Skeletal muscle tissue (tissue), 4 donors: ENCODE data around the gene PRRT1. TPM values are rescaled to one million over a fixed set of nuclear protein-coding genes. Genes with fewer than 3 reads are reported as not detected.

Experiments used
- H3K27ac ChIP-seq: one replicate; pipeline ENCODE4 v1.7.0; 2013; ENCODE audit warnings: mild to moderate bottlenecking, low read depth, low read length, inconsistent platforms
- H3K27me3 ChIP-seq, 3 donors: one replicate each; pipeline ENCODE4 v1.7.0; 2013; ENCODE audit warnings: low read length in 3 of 3; ENCODE audit not compliant: control insufficient read depth in 3 of 3, insufficient read depth in 3 of 3
- H3K36me3 ChIP-seq, 3 donors: one replicate each; pipeline ENCODE4 v1.7.0; 2013; ENCODE audit warnings: low read length in 3 of 3; ENCODE audit not compliant: control insufficient read depth in 3 of 3, insufficient read depth in 3 of 3
- H3K4me1 ChIP-seq, 3 donors: one replicate each; pipeline ENCODE4 v1.7.0; 2013; ENCODE audit warnings: low read length in 3 of 3, mild to moderate bottlenecking in 3 of 3; ENCODE audit not compliant: control insufficient read depth in 3 of 3, insufficient read depth in 3 of 3
- H3K4me3 ChIP-seq, 3 donors: one replicate each; pipeline ENCODE4 v1.7.0; 2013; ENCODE audit warnings: low read length in 3 of 3
- H3K9ac ChIP-seq, 3 donors: one replicate each; pipeline ENCODE4 v1.7.0; 2013; ENCODE audit warnings: low read length in 3 of 3, mild to moderate bottlenecking in 3 of 3, moderate library complexity in 2 of 3, low read depth in 1 of 3
- H3K9me3 ChIP-seq, 3 donors: one replicate each; pipeline ENCODE4 v1.7.0; 2013; ENCODE audit warnings: low read length in 3 of 3; ENCODE audit not compliant: control insufficient read depth in 3 of 3
- total RNA-seq: library from RNA; depleted of rRNA; stranded (reverse); fragments of >200 nt; gene quantifications from one replicate; pipeline ENCODE4 v1.2.3, GENCODE V29; 2014
- donor health status: Osteomylitis.

PRRT1 gene
- total RNA-seq, 1 donor from 2014 or later: not detected

GRCh38 chr6:32140420-32141046 lies 11.2 kb downstream of the PRRT1 start:
- H3K9me3 ChIP-seq: no peaks in the 10 kb centered on the region

GRCh38 chr6:32139590-32139989 lies 12.1 kb downstream of the PRRT1 start:
- Histone ChIP-seq H3K4me3 (no peak overlapping the region), H3K9me3 (no peaks in the 10 kb centered on the region), H3K27ac (no peak overlapping the region), H3K9ac (no peak overlapping the region), H3K27me3 (no peaks in the 10 kb centered on the region), H3K4me1 (no peaks in the 10 kb centered on the region), H3K36me3 (no peaks in the 10 kb centered on the region)

More at GRCh38 chr6:32140420-32141046, 11.2 kb downstream of the PRRT1 start:
- no peak overlapping the region for H3K4me3 ChIP-seq
- H3K36me3 ChIP-seq: no peaks in the 10 kb centered on the region
- H3K4me1 ChIP-seq: no peaks in the 10 kb centered on the region
- H3K9ac ChIP-seq: no peak overlapping the region
- no peaks in the 10 kb centered on the region for H3K27me3 ChIP-seq
- no peak overlapping the region for H3K27ac ChIP-seq

- Histone ChIP-seq H3K36me3 (no peaks in the 10 kb centered on the region), H3K4me1 (no peaks in the 10 kb centered on the region), H3K4me3 (no peak overlapping the region), H3K27ac (no peak overlapping the region), H3K9ac (no peak overlapping the region), H3K9me3 (no peaks in the 10 kb centered on the region), H3K27me3 (no peaks in the 10 kb centered on the region)
Observed at GRCh38 chr6:32137454-32137853, 14.3 kb downstream of the PRRT1 start.

- no peaks in the 10 kb centered on the region for H3K9me3 ChIP-seq
- H3K27ac ChIP-seq: no peak overlapping the region
- H3K27me3 ChIP-seq: no peaks in the 10 kb centered on the region
- H3K9ac ChIP-seq: no peak overlapping the region
- peaks cover 10 to 13% (median 10%) of the 10 kb centered on the region in 3 donors for H3K4me1 ChIP-seq
- H3K4me3 ChIP-seq: no peak overlapping the region
- H3K36me3 ChIP-seq: no peaks in the 10 kb centered on the region
Observed at GRCh38 chr6:32133786-32134185, 18.0 kb downstream of the PRRT1 start.

GRCh38 chr6:32132110-32132509 lies 19.6 kb downstream of the PRRT1 start:
- Histone ChIP-seq H3K27ac (no peak overlapping the region), H3K4me1 (peaks cover 20 to 22% (median 21%) of the 10 kb centered on the region in 3 donors), H3K4me3 (no peak overlapping the region), H3K9ac (no peak overlapping the region), H3K36me3 (peaks cover 0 to 3% (median 0%) of the 10 kb centered on the region in 3 donors), H3K27me3 (no peaks in the 10 kb centered on the region), H3K9me3 (no peaks in the 10 kb centered on the region)

- Histone ChIP-seq H3K9ac (no peak overlapping the region), H3K36me3 (peaks cover 0 to 9% (median 2%) of the 10 kb centered on the region in 3 donors), H3K27ac (no peak overlapping the region), H3K27me3 (no peaks in the 10 kb centered on the region), H3K9me3 (no peaks in the 10 kb centered on the region), H3K4me3 (no peak overlapping the region), H3K4me1 (peaks cover 24 to 27% (median 27%) of the 10 kb centered on the region in 3 donors)
Observed at GRCh38 chr6:32131439-32131948, 20.2 kb downstream of the PRRT1 start.

GRCh38 chr6:32129297-32130088 lies 22.2 kb downstream of the PRRT1 start:
- H3K4me1 ChIP-seq: peaks cover 24 to 31% (median 28%) of the 10 kb centered on the region in 3 donors
- peak overlapping the region; percentile 83 to 86 (median 86) for H3K9ac ChIP-seq
- H3K4me3 ChIP-seq: peak overlapping the region; percentile 61 to 94 (median 83)
- no peaks in the 10 kb centered on the region for H3K9me3 ChIP-seq
- no peaks in the 10 kb centered on the region for H3K27me3 ChIP-seq
- H3K27ac ChIP-seq: peak overlapping the region; percentile 91
- H3K36me3 ChIP-seq: peaks cover 15 to 19% (median 16%) of the 10 kb centered on the region in 3 donors

GRCh38 chr6:32128751-32129296 lies 22.9 kb downstream of the PRRT1 start:
- peak overlapping the region; percentile 91 for H3K27ac ChIP-seq
- peak overlapping the region; percentile 24 to 86 (median 83) for H3K9ac ChIP-seq
- no peaks in the 10 kb centered on the region for H3K27me3 ChIP-seq
- H3K4me3 ChIP-seq: peak overlapping the region; percentile 61 to 94 (median 83)
- H3K4me1 ChIP-seq: peaks cover 24 to 31% (median 28%) of the 10 kb centered on the region in 3 donors
- H3K36me3 ChIP-seq: peaks cover 20 to 21% (median 21%) of the 10 kb centered on the region in 3 donors
- no peaks in the 10 kb centered on the region for H3K9me3 ChIP-seq

GRCh38 chr6:32127717-32128592 lies 23.8 kb downstream of the PRRT1 start, which contains the start of gene ATF6B:
ATF6B (minus strand) TSS chr6:32128246; CDS start chr6:32128207, 39 bp downstream.
- H3K4me1 ChIP-seq: peaks cover 24 to 31% (median 28%) of the 10 kb centered on the region in 3 donors
- no peaks in the 10 kb centered on the region for H3K9me3 ChIP-seq
- H3K36me3 ChIP-seq: peaks cover 24 to 26% (median 25%) of the 10 kb centered on the region in 3 donors
- no peaks in the 10 kb centered on the region for H3K27me3 ChIP-seq
- peak within 1 kb of the TSS; percentile 90 to 97 (median 97) for H3K9ac ChIP-seq
- H3K27ac ChIP-seq: peak within 1 kb of the TSS; percentile 91
- H3K4me3 ChIP-seq: peak within 1 kb of the TSS; percentile 97 to 100 (median 99)
